WTC11 (cell line): ENCODE data around the gene YOD1. TPM values are rescaled to one million over a fixed set of nuclear protein-coding genes. Genes with fewer than 3 reads are reported as not detected.

Experiments used
- ATAC-seq: fragments of 200-7000 bp; cut with Tn5 transposase; 2 replicates; pipeline ENCODE4 v1.10.0; 2021; ENCODE audit warnings: mild to moderate bottlenecking, moderate library complexity
- CTCF ChIA-PET: fragments of 300-600 bp; sonication (Branson Sonifier 250); formaldehyde crosslinking; loops from one replicate; lab custom pipeline; 2021; ENCODE audit warnings: antibody characterized with exemption; lab: Charles Lee
- POLR2A ChIA-PET: fragments of 350-600 bp; sonication (Branson Sonifier 250); formaldehyde crosslinking; loops from one replicate; lab custom pipeline; 2021; ENCODE audit warnings: antibody characterized with exemption; lab: Charles Lee
- DNase-seq: peaks from one replicate; pipeline ENCODE4 v3.0.0; 2021; ENCODE audit warnings: low spot score
- H3K27ac Mint-ChIP-seq: 2 replicates; pipeline ENCODE4 v1.8.0; 2021; ENCODE audit warnings: mixed read lengths
- H3K27me3 Mint-ChIP-seq: 2 replicates; pipeline ENCODE4 v1.8.0; 2021; ENCODE audit warnings: low read depth, mild to moderate bottlenecking, moderate library complexity, mixed read lengths
- H3K36me3 Mint-ChIP-seq: 2 replicates; pipeline ENCODE4 v1.8.0; 2021; ENCODE audit warnings: mixed read lengths
- H3K4me1 Mint-ChIP-seq: 2 replicates; pipeline ENCODE4 v1.8.0; 2022; ENCODE audit warnings: mixed read lengths
- H3K4me3 Mint-ChIP-seq: 2 replicates; pipeline ENCODE4 v1.8.0; 2021; ENCODE audit warnings: mild to moderate bottlenecking, moderate library complexity, mixed read lengths
- H3K9me3 Mint-ChIP-seq: 2 replicates; pipeline ENCODE4 v1.8.0; 2021; ENCODE audit warnings: mixed read lengths
- ESRRA ChIP-seq: sonication (generic); formaldehyde crosslinking; IDR thresholded peaks from 2 replicates; pipeline ENCODE4 v1.8.1; 2022; ENCODE audit warnings: mild to moderate bottlenecking, missing genetic modification reagents, borderline replicate concordance
- GTF2I ChIP-seq: fragments of 250-450 bp; sonication (Bioruptor Pico); conservative IDR thresholded peaks from 2 replicates; pipeline ENCODE4 v1.4.0; 2021; ENCODE audit warnings: mild to moderate bottlenecking
- HMGA2 ChIP-seq: fragments of 250-450 bp; sonication (Bioruptor Pico); IDR thresholded peaks from 2 replicates; pipeline ENCODE4 v1.4.0; 2021; ENCODE audit warnings: mild to moderate bottlenecking, moderate library complexity
- MXD4 ChIP-seq: fragments of 250-450 bp; sonication (Bioruptor Pico); IDR thresholded peaks from 2 replicates; pipeline ENCODE4 v1.8.0; 2021; ENCODE audit warnings: mild to moderate bottlenecking, moderate library complexity, borderline replicate concordance
- NFATC4 ChIP-seq: fragments of 250-450 bp; sonication (Bioruptor Pico); IDR thresholded peaks from 2 replicates; pipeline ENCODE4 v1.9.0; 2021; ENCODE audit warnings: mild to moderate bottlenecking
- NR2C2 ChIP-seq: sonication (generic); formaldehyde crosslinking; IDR thresholded peaks from 2 replicates; pipeline ENCODE4 v1.8.0; 2022; ENCODE audit warnings: mild to moderate bottlenecking, missing genetic modification reagents
- TCF7 ChIP-seq: sonication (generic); formaldehyde crosslinking; IDR thresholded peaks from 2 replicates; pipeline ENCODE4 v1.8.0; 2022; ENCODE audit warnings: mild to moderate bottlenecking, low read depth, missing genetic modification reagents, moderate library complexity
- ZBTB21 ChIP-seq: sonication (generic); formaldehyde crosslinking; IDR thresholded peaks from 2 replicates; pipeline ENCODE4 v1.8.1; 2023; ENCODE audit warnings: mild to moderate bottlenecking, missing genetic modification reagents, borderline replicate concordance
- ZNF219 ChIP-seq: sonication (generic); formaldehyde crosslinking; IDR thresholded peaks from 2 replicates; pipeline ENCODE4 v1.8.0; 2023; ENCODE audit warnings: missing genetic modification reagents, mild to moderate bottlenecking, borderline replicate concordance
- ZNF263 ChIP-seq: sonication (generic); formaldehyde crosslinking; IDR thresholded peaks from 2 replicates; pipeline ENCODE4 v1.8.1; 2022; ENCODE audit warnings: low read depth, mild to moderate bottlenecking, moderate library complexity, missing genetic modification reagents
- total RNA-seq: library from RNA; stranded (reverse); gene quantifications from 3 replicates; pipeline ENCODE4 v1.2.3, GENCODE V29; 2021
- TF ChIP-seq, protein P1 (sequence below): sonication (generic); formaldehyde crosslinking; IDR thresholded peaks from 2 replicates; pipeline ENCODE4 v1.8.1; 2022; ENCODE audit warnings: low read depth, missing genetic modification reagents, borderline replicate concordance
- TF ChIP-seq, protein P2 (sequence below): fragments of 250-450 bp; sonication (Bioruptor Pico); IDR thresholded peaks from 2 replicates; pipeline ENCODE4 v2.1.2; 2022; ENCODE audit warnings: mild to moderate bottlenecking, moderate library complexity
- TF ChIP-seq, protein P3 (sequence below): fragments of 250-450 bp; sonication (Bioruptor Pico); IDR thresholded peaks from 2 replicates; pipeline ENCODE4 v1.9.0; 2021; ENCODE audit warnings: mild to moderate bottlenecking, borderline replicate concordance
- TF ChIP-seq, protein P4 (sequence below): sonication (generic); formaldehyde crosslinking; IDR thresholded peaks from 2 replicates; pipeline ENCODE4 v1.8.0; 2022; ENCODE audit warnings: mild to moderate bottlenecking, missing genetic modification reagents
- TF ChIP-seq, protein P5 (sequence below): sonication (generic); formaldehyde crosslinking; IDR thresholded peaks from 2 replicates; pipeline ENCODE4 v1.8.0; 2023; ENCODE audit warnings: mild to moderate bottlenecking, missing genetic modification reagents

The YOD1 gene
- total RNA-seq, 1 experiment from 2014 or later: 12.0 TPM

DNA sequence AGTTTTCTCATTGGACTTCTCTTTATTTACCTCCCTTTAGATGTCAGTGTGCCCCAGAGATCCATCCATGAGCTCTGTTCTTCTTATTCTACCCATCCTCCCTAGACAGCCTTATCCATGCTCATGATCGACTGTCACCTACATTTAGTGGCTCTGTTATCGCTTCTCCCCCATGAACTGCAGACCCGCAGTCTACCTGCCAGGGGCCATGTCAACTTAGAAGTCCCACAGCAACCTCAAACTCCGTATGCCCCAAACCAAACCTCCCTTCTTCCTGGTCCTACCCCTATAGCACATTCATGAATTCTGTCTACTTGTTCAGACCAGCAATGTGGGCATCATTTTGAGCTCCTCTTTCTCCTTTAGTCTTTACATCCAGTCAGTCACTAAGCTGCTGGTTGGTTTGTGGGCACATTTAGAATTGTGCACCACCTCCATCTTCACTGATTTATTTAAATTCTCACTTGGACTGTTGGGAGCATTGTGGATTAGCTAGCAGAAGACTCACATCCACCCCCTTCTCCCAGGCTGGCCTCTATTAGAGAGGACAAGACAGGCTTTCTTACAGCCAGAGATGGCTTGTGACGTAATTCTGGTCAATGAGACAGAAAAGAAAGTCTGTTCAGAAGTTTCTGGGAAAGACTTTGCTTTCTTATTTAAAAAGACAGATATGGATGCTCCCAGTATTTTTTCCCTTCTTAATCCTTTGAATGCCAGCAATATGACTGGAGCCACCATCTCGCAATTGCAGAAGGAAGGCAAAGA, 37.5 kb downstream of the YOD1 start:
- H3K4me1 Mint-ChIP-seq: no peaks in the 10 kb centered on the region
- TF ChIP-seq HMGA2 (CRISPR knock-in tag) (no peak), ZBTB21 (CRISPR knock-in tag) (no peak), ZNF263 (no peak), GTF2I (CRISPR knock-in tag) (no peak), TCF7 (CRISPR knock-in tag) (no peak), MXD4 (no peak), NR2C2 (CRISPR knock-in tag) (no peak), ZNF219 (CRISPR knock-in tag) (no peak), NFATC4 (CRISPR knock-in tag) (no peak), ESRRA (CRISPR knock-in tag) (no peak)
- TF ChIP-seq, protein P1, sequence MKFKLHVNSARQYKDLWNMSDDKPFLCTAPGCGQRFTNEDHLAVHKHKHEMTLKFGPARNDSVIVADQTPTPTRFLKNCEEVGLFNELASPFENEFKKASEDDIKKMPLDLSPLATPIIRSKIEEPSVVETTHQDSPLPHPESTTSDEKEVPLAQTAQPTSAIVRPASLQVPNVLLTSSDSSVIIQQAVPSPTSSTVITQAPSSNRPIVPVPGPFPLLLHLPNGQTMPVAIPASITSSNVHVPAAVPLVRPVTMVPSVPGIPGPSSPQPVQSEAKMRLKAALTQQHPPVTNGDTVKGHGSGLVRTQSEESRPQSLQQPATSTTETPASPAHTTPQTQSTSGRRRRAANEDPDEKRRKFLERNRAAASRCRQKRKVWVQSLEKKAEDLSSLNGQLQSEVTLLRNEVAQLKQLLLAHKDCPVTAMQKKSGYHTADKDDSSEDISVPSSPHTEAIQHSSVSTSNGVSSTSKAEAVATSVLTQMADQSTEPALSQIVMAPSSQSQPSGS (CRISPR knock-in tag): no peak
- TF ChIP-seq, protein P2, sequence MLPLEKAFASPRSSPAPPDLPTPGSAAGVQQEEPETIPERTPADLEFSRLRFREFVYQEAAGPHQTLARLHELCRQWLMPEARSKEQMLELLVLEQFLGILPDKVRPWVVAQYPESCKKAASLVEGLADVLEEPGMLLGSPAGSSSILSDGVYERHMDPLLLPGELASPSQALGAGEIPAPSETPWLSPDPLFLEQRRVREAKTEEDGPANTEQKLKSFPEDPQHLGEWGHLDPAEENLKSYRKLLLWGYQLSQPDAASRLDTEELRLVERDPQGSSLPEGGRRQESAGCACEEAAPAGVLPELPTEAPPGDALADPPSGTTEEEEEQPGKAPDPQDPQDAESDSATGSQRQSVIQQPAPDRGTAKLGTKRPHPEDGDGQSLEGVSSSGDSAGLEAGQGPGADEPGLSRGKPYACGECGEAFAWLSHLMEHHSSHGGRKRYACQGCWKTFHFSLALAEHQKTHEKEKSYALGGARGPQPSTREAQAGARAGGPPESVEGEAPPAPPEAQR (CRISPR knock-in tag): no peak
- TF ChIP-seq, protein P3, sequence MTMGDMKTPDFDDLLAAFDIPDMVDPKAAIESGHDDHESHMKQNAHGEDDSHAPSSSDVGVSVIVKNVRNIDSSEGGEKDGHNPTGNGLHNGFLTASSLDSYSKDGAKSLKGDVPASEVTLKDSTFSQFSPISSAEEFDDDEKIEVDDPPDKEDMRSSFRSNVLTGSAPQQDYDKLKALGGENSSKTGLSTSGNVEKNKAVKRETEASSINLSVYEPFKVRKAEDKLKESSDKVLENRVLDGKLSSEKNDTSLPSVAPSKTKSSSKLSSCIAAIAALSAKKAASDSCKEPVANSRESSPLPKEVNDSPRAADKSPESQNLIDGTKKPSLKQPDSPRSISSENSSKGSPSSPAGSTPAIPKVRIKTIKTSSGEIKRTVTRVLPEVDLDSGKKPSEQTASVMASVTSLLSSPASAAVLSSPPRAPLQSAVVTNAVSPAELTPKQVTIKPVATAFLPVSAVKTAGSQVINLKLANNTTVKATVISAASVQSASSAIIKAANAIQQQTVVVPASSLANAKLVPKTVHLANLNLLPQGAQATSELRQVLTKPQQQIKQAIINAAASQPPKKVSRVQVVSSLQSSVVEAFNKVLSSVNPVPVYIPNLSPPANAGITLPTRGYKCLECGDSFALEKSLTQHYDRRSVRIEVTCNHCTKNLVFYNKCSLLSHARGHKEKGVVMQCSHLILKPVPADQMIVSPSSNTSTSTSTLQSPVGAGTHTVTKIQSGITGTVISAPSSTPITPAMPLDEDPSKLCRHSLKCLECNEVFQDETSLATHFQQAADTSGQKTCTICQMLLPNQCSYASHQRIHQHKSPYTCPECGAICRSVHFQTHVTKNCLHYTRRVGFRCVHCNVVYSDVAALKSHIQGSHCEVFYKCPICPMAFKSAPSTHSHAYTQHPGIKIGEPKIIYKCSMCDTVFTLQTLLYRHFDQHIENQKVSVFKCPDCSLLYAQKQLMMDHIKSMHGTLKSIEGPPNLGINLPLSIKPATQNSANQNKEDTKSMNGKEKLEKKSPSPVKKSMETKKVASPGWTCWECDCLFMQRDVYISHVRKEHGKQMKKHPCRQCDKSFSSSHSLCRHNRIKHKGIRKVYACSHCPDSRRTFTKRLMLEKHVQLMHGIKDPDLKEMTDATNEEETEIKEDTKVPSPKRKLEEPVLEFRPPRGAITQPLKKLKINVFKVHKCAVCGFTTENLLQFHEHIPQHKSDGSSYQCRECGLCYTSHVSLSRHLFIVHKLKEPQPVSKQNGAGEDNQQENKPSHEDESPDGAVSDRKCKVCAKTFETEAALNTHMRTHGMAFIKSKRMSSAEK (CRISPR knock-in tag): no peak
- TF ChIP-seq, protein P4, sequence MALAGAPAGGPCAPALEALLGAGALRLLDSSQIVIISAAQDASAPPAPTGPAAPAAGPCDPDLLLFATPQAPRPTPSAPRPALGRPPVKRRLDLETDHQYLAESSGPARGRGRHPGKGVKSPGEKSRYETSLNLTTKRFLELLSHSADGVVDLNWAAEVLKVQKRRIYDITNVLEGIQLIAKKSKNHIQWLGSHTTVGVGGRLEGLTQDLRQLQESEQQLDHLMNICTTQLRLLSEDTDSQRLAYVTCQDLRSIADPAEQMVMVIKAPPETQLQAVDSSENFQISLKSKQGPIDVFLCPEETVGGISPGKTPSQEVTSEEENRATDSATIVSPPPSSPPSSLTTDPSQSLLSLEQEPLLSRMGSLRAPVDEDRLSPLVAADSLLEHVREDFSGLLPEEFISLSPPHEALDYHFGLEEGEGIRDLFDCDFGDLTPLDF (CRISPR knock-in tag): no peak
- TF ChIP-seq, protein P5, sequence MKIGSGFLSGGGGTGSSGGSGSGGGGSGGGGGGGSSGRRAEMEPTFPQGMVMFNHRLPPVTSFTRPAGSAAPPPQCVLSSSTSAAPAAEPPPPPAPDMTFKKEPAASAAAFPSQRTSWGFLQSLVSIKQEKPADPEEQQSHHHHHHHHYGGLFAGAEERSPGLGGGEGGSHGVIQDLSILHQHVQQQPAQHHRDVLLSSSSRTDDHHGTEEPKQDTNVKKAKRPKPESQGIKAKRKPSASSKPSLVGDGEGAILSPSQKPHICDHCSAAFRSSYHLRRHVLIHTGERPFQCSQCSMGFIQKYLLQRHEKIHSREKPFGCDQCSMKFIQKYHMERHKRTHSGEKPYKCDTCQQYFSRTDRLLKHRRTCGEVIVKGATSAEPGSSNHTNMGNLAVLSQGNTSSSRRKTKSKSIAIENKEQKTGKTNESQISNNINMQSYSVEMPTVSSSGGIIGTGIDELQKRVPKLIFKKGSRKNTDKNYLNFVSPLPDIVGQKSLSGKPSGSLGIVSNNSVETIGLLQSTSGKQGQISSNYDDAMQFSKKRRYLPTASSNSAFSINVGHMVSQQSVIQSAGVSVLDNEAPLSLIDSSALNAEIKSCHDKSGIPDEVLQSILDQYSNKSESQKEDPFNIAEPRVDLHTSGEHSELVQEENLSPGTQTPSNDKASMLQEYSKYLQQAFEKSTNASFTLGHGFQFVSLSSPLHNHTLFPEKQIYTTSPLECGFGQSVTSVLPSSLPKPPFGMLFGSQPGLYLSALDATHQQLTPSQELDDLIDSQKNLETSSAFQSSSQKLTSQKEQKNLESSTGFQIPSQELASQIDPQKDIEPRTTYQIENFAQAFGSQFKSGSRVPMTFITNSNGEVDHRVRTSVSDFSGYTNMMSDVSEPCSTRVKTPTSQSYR (CRISPR knock-in tag): no peak
- no peaks in the 10 kb centered on the region for H3K36me3 Mint-ChIP-seq
- DNase-seq (no peak), ATAC-seq (no peak)
- CTCF ChIA-PET: no interaction called here
- peaks cover 18% of the 10 kb centered on the region for H3K27me3 Mint-ChIP-seq
- no peak overlapping the region for H3K4me3 Mint-ChIP-seq
- POLR2A ChIA-PET: no interaction called here
- no peak overlapping the region for H3K27ac Mint-ChIP-seq
- no peaks in the 10 kb centered on the region for H3K9me3 Mint-ChIP-seq
